Mesenchymal stem cell (in vitro differentiated cells and primary cell): Measurements from ENCODE around the gene RAPGEF1.
A peak's percentile ranks its signal among the peaks of the same experiment; 100 is the strongest.

Experiments used
- DNase-seq: peaks from one replicate; pipeline ENCODE4 v3.0.0-alpha.2; 2013
- H2AFZ ChIP-seq: one replicate; pipeline ENCODE4 v1.6.1; 2013; ENCODE audit warnings: low read depth, mild to moderate bottlenecking, control low read depth, inconsistent platforms, low read length, moderate library complexity
- H2AK5ac ChIP-seq: 2 replicates; pipeline ENCODE4 v1.6.1; 2013; ENCODE audit warnings: low read length, moderate library complexity, mild to moderate bottlenecking, inconsistent platforms; ENCODE audit not compliant: severe bottlenecking
- H2BK120ac ChIP-seq: one replicate; pipeline ENCODE4 v1.6.1; 2013; ENCODE audit warnings: low read depth, mild to moderate bottlenecking, inconsistent platforms, low read length, moderate library complexity
- H2BK12ac ChIP-seq, 2 experiments: one replicate each; pipeline ENCODE4 v1.6.1; 2013; ENCODE audit warnings: inconsistent platforms in 2 of 2, low read length in 2 of 2, mild to moderate bottlenecking in 2 of 2, moderate library complexity in 2 of 2, control low read depth in 1 of 2
- H2BK15ac ChIP-seq: one replicate; pipeline ENCODE4 v1.6.1; 2013; ENCODE audit warnings: mild to moderate bottlenecking, low read depth, inconsistent platforms; ENCODE audit not compliant: poor library complexity, severe bottlenecking
- H2BK5ac ChIP-seq: 2 replicates; pipeline ENCODE4 v1.6.1; 2013; ENCODE audit warnings: low read depth, mild to moderate bottlenecking, low read length, control low read depth, inconsistent platforms; ENCODE audit not compliant: poor library complexity, severe bottlenecking
- H3K14ac ChIP-seq, 2 experiments: one replicate each; pipeline ENCODE4 v1.6.1; 2013; ENCODE audit warnings: inconsistent platforms in 2 of 2, low read length in 2 of 2, control low read depth in 1 of 2, mild to moderate bottlenecking in 1 of 2, moderate library complexity in 1 of 2
- H3K18ac ChIP-seq, 2 experiments: one replicate each; pipeline ENCODE4 v1.6.1; 2013; ENCODE audit warnings: inconsistent platforms in 2 of 2, low read length in 2 of 2, control low read depth in 1 of 2, low read depth in 1 of 2, mild to moderate bottlenecking in 1 of 2
- H3K23ac ChIP-seq, 2 experiments: one replicate each; pipeline ENCODE4 v1.6.1; 2013; ENCODE audit warnings: inconsistent platforms in 2 of 2, low read length in 2 of 2, mild to moderate bottlenecking in 2 of 2, moderate library complexity in 2 of 2, control low read depth in 1 of 2
- H3K27ac ChIP-seq: 2 replicates; pipeline ENCODE4 v1.5.1; 2013; ENCODE audit warnings: mild to moderate bottlenecking, moderate library complexity, low read length, control low read depth, inconsistent platforms; ENCODE audit not compliant: poor library complexity, severe bottlenecking
- H3K27me3 ChIP-seq, 2 experiments: 2 replicates each; pipeline versions ENCODE4 v1.6.1 to v1.7.0; 2013; ENCODE audit warnings: low read length in 2 of 2, mild to moderate bottlenecking in 2 of 2, moderate library complexity in 2 of 2, control low read depth in 1 of 2, inconsistent platforms in 1 of 2; ENCODE audit not compliant: control insufficient read depth in 1 of 2, insufficient read depth in 1 of 2
- H3K36me3 ChIP-seq, 2 experiments: 2 replicates each; pipeline versions ENCODE4 v1.6.1 to v1.7.0; 2013; ENCODE audit warnings: low read length in 2 of 2, control low read depth in 1 of 2, inconsistent platforms in 1 of 2, low read depth in 1 of 2, mild to moderate bottlenecking in 1 of 2; ENCODE audit not compliant: insufficient read depth in 2 of 2, control insufficient read depth in 1 of 2
- H3K4ac ChIP-seq, 2 experiments: one replicate each; pipeline ENCODE4 v1.6.1; 2013; ENCODE audit warnings: inconsistent platforms in 2 of 2, low read length in 2 of 2, mild to moderate bottlenecking in 2 of 2, moderate library complexity in 2 of 2, control low read depth in 1 of 2, low read depth in 1 of 2
- H3K4me1 ChIP-seq: 2 replicates; pipeline ENCODE4 v1.6.1; 2013; ENCODE audit warnings: low read depth, low read length, control low read depth; ENCODE audit not compliant: control insufficient read depth, insufficient read depth
- H3K4me2 ChIP-seq: 2 replicates; pipeline ENCODE4 v1.6.1; 2013; ENCODE audit warnings: low read length, mild to moderate bottlenecking, inconsistent platforms; ENCODE audit not compliant: poor library complexity, severe bottlenecking
- H3K4me3 ChIP-seq, 2 experiments: 2 replicates each; pipeline versions ENCODE4 v1.5.1 to v1.7.0; 2013; ENCODE audit warnings: low read length in 2 of 2, mild to moderate bottlenecking in 2 of 2, control low read depth in 1 of 2, low read depth in 1 of 2; ENCODE audit not compliant: insufficient read depth in 1 of 2
- H3K79me1 ChIP-seq: replicated peaks from 2 replicates; pipeline ENCODE4 v1.6.1; 2013; ENCODE audit warnings: mild to moderate bottlenecking, control low read depth, low read length, inconsistent platforms; ENCODE audit not compliant: poor library complexity, severe bottlenecking
- H3K9ac ChIP-seq: 2 replicates; pipeline ENCODE4 v1.7.0; 2013; ENCODE audit warnings: mild to moderate bottlenecking, low read length, moderate library complexity
- H3K9me3 ChIP-seq: 2 replicates; pipeline ENCODE4 v1.7.0; 2013; ENCODE audit warnings: mild to moderate bottlenecking, low read length; ENCODE audit not compliant: control insufficient read depth
- H4K8ac ChIP-seq: one replicate; pipeline ENCODE4 v1.6.1; 2013; ENCODE audit warnings: inconsistent platforms, mild to moderate bottlenecking, low read length, moderate library complexity
- H4K91ac ChIP-seq: one replicate; pipeline ENCODE4 v1.6.1; 2013; ENCODE audit warnings: mild to moderate bottlenecking, low read length, inconsistent platforms
- WGBS: methylation state at CpG from one replicate; pipeline ENCODE4 v1.1.7; 2013; ENCODE audit warnings: mixed read lengths; 5-methylcytosine and 5-hydroxymethylcytosine counted together

RAPGEF1 gene

GRCh38 chr9:131623655-131624330 lies 116.1 kb downstream of the RAPGEF1 start:
- no peak overlapping the region for H2BK5ac ChIP-seq
- H4K91ac ChIP-seq, result peak overlapping the region; percentile 47
- H3K4me3 ChIP-seq, result no peak overlapping the region
- peaks cover 3% of the 10 kb centered on the region for H3K79me1 ChIP-seq
- no peak overlapping the region for H3K9ac ChIP-seq
- H3K14ac ChIP-seq, result no peak overlapping the region
- H3K36me3 ChIP-seq, result peaks cover 54 to 64% of the 10 kb centered on the region in 2 experiments
- H3K23ac ChIP-seq, result no peak overlapping the region
- H3K4ac ChIP-seq, result no peak overlapping the region
- H3K27me3 ChIP-seq, result no peaks in the 10 kb centered on the region
- no peak overlapping the region for H2BK12ac ChIP-seq
- no peak overlapping the region for H3K18ac ChIP-seq
- H3K9me3 ChIP-seq, result no peaks in the 10 kb centered on the region
- no peak overlapping the region for H2BK15ac ChIP-seq
- no peak overlapping the region for H2BK120ac ChIP-seq
- H2AK5ac ChIP-seq, result no peak overlapping the region
- H3K4me1 ChIP-seq, result peaks cover 38% of the 10 kb centered on the region
- no peak for DNase-seq
- H3K4me2 ChIP-seq, result no peak overlapping the region
- H2AFZ ChIP-seq, result no peak overlapping the region
- no peak overlapping the region for H3K27ac ChIP-seq
- no peak overlapping the region for H4K8ac ChIP-seq
- 96% methylated on average over 14 of the region's 14 CpGs for WGBS

GRCh38 chr9:131622523-131622922 lies 117.4 kb downstream of the RAPGEF1 start:
- peaks cover 32% of the 10 kb centered on the region for H3K4me1 ChIP-seq
- H2BK5ac ChIP-seq, result no peak overlapping the region
- peaks cover 57 to 76% of the 10 kb centered on the region in 2 experiments for H3K36me3 ChIP-seq
- no peak overlapping the region for H3K4me3 ChIP-seq
- no peak overlapping the region for H2BK120ac ChIP-seq
- no peak overlapping the region for H2BK12ac ChIP-seq
- no peak overlapping the region for H3K4ac ChIP-seq
- no peak overlapping the region for H2AK5ac ChIP-seq
- no peak overlapping the region for H3K23ac ChIP-seq
- no peak overlapping the region for H3K14ac ChIP-seq
- H3K18ac ChIP-seq, result no peak overlapping the region
- H3K9ac ChIP-seq, result no peak overlapping the region
- no peak overlapping the region for H2AFZ ChIP-seq
- H3K9me3 ChIP-seq, result no peaks in the 10 kb centered on the region
- no peak overlapping the region for H4K8ac ChIP-seq
- no peak overlapping the region for H3K4me2 ChIP-seq
- H3K79me1 ChIP-seq, result peaks cover 3% of the 10 kb centered on the region
- H2BK15ac ChIP-seq, result no peak overlapping the region
- H4K91ac ChIP-seq, result no peak overlapping the region
- H3K27me3 ChIP-seq, result no peaks in the 10 kb centered on the region
- 90% methylated on average over 2 of the region's 4 CpGs for WGBS
- no peak overlapping the region for H3K27ac ChIP-seq
- no peak for DNase-seq

DNA sequence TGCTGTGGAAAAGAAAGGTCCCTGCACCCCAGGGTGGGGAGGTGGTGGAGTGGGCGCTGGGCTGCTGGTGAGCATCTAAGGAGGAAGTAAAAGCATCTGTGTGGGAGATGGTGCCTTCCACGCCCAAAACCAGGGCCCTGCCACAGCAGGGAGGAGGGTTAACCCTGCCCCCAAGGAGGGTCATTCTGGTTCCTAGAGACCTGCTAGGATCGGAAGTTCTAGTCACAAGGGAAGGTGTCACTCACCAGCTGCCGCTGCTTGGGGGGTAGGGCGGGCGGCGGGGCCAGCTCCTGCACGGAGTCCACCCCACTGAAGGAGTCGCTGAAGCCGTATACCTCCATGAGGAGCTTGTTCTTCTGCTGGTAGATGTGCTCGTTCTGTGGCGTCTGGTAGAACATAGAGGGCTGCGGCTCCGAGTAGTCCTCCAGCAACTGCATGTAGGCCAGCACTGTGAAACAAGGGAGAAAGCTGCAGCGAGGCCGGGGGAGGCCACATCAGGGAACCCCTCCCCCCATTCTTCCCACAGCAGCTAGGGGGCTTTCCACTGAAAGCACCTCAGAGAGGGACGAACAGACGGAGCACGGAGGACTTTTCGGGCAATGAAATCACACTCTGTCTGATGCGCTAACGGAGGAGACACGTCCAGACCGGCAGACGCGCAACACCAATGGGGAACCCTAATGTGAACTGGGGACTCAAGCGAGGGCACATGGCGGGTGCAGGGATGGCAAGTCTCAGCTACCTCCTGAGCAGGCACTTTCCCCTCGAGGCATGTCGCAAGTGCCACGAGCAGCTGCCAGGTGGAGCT lies 118.1 kb downstream of the RAPGEF1 start:
- Histone ChIP-seq H2BK120ac (no peak overlapping the region), H3K27ac (no peak overlapping the region), H3K27me3 (no peaks in the 10 kb centered on the region), H4K8ac (no peak overlapping the region), H2BK15ac (no peak overlapping the region), H2BK5ac (no peak overlapping the region), H3K9ac (no peak overlapping the region), H4K91ac (no peak overlapping the region), H3K4ac (no peak overlapping the region), H3K14ac (peak overlapping the region in 1 of 2 experiments; percentile 35), H3K23ac (no peak overlapping the region), H3K4me1 (peaks cover 30% of the 10 kb centered on the region), H3K4me2 (no peak overlapping the region), H2AK5ac (no peak overlapping the region), H3K79me1 (peaks cover 3% of the 10 kb centered on the region), H2BK12ac (no peak overlapping the region), H3K36me3 (peaks cover 59 to 83% of the 10 kb centered on the region in 2 experiments), H3K4me3 (no peak overlapping the region), H2AFZ (no peak overlapping the region), H3K9me3 (no peaks in the 10 kb centered on the region), H3K18ac (no peak overlapping the region)
- no peak for DNase-seq
- WGBS, result 96% methylated on average over 31 of the region's 31 CpGs

GRCh38 chr9:131620764-131621520 lies 118.9 kb downstream of the RAPGEF1 start:
- no peak overlapping the region for H3K23ac ChIP-seq
- no peaks in the 10 kb centered on the region for H3K27me3 ChIP-seq
- H3K4me2 ChIP-seq, result no peak overlapping the region
- no peak overlapping the region for H2AFZ ChIP-seq
- no peaks in the 10 kb centered on the region for H3K9me3 ChIP-seq
- no peak overlapping the region for H3K9ac ChIP-seq
- H2BK15ac ChIP-seq, result no peak overlapping the region
- H2BK5ac ChIP-seq, result no peak overlapping the region
- no peak overlapping the region for H3K27ac ChIP-seq
- no peak overlapping the region for H2BK12ac ChIP-seq
- no peak overlapping the region for H3K4me3 ChIP-seq
- H4K91ac ChIP-seq, result no peak overlapping the region
- H3K4ac ChIP-seq, result no peak overlapping the region
- H4K8ac ChIP-seq, result no peak overlapping the region
- WGBS, result 94% methylated on average over 9 of the region's 9 CpGs
- DNase-seq, result no peak
- no peak overlapping the region for H3K18ac ChIP-seq
- no peak overlapping the region for H3K14ac ChIP-seq
- H3K4me1 ChIP-seq, result peaks cover 24% of the 10 kb centered on the region
- no peak overlapping the region for H2BK120ac ChIP-seq
- peaks cover 3% of the 10 kb centered on the region for H3K79me1 ChIP-seq
- H2AK5ac ChIP-seq, result no peak overlapping the region
- H3K36me3 ChIP-seq, result peaks cover 59 to 86% of the 10 kb centered on the region in 2 experiments
